ENCODE data around the gene HLA-DMB.
A peak's percentile ranks its signal among the peaks of the same experiment; 100 is the strongest.

HLA-DMB gene

GRCh38 chr6:32941214-32941768 lies 463 bp upstream of the HLA-DMB start:
- ATAC-seq: peak; percentile 8; the same call in 2 of the 3 replicates
- TF ChIP-seq ISL1 (CRISPR knock-in tag; IDR thresholded peaks at IDR 0.05): no peak

- TF ChIP-seq ZNF8 (CRISPR knock-in tag; IDR thresholded peaks at IDR 0.05) (no peak), BACH2 (CRISPR knock-in tag; IDR thresholded peaks at IDR 0.05; ENCODE audit: borderline replicate concordance) (no peak), ZNF70 (CRISPR knock-in tag; IDR thresholded peaks at IDR 0.05) (no peak), TOX (CRISPR knock-in tag; IDR thresholded peaks at IDR 0.05; ENCODE audit: borderline replicate concordance) (no peak), SNAI2 (CRISPR knock-in tag; IDR thresholded peaks at IDR 0.05) (no peak), POU6F1 (CRISPR knock-in tag; IDR thresholded peaks at IDR 0.05; ENCODE audit: borderline replicate concordance, low read depth) (no peak), TCF4 (CRISPR knock-in tag; IDR thresholded peaks at IDR 0.05; ENCODE audit: borderline replicate concordance) (no peak), RARB (CRISPR knock-in tag; IDR thresholded peaks at IDR 0.05) (no peak), ZNF565 (CRISPR knock-in tag; conservative IDR thresholded peaks at IDR 0.05; ENCODE audit: low read depth) (no peak), CSDC2 (CRISPR knock-in tag; IDR thresholded peaks at IDR 0.05) (no peak), ZC3H10 (CRISPR knock-in tag; IDR thresholded peaks at IDR 0.05) (no peak), ESRRG (CRISPR knock-in tag; IDR thresholded peaks at IDR 0.05) (no peak), ARNTL (CRISPR knock-in tag; IDR thresholded peaks at IDR 0.05; ENCODE audit: borderline replicate concordance, low read depth) (no peak), CREB5 (CRISPR knock-in tag; IDR thresholded peaks at IDR 0.05; ENCODE audit: low read depth) (no peak), ZFP3 (CRISPR knock-in tag; IDR thresholded peaks at IDR 0.05) (no peak), TSHZ2 (CRISPR knock-in tag; IDR thresholded peaks at IDR 0.05) (no peak), GLIS3 (CRISPR knock-in tag; IDR thresholded peaks at IDR 0.05) (no peak), PPARA (CRISPR knock-in tag; IDR thresholded peaks at IDR 0.05; ENCODE audit: borderline replicate concordance) (no peak)
- TF ChIP-seq, protein P1, sequence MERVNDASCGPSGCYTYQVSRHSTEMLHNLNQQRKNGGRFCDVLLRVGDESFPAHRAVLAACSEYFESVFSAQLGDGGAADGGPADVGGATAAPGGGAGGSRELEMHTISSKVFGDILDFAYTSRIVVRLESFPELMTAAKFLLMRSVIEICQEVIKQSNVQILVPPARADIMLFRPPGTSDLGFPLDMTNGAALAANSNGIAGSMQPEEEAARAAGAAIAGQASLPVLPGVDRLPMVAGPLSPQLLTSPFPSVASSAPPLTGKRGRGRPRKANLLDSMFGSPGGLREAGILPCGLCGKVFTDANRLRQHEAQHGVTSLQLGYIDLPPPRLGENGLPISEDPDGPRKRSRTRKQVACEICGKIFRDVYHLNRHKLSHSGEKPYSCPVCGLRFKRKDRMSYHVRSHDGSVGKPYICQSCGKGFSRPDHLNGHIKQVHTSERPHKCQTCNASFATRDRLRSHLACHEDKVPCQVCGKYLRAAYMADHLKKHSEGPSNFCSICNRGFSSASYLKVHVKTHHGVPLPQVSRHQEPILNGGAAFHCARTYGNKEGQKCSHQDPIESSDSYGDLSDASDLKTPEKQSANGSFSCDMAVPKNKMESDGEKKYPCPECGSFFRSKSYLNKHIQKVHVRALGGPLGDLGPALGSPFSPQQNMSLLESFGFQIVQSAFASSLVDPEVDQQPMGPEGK (CRISPR knock-in tag; IDR thresholded peaks at IDR 0.05; ENCODE audit: borderline replicate concordance): no peak
- TF ChIP-seq, protein P2, sequence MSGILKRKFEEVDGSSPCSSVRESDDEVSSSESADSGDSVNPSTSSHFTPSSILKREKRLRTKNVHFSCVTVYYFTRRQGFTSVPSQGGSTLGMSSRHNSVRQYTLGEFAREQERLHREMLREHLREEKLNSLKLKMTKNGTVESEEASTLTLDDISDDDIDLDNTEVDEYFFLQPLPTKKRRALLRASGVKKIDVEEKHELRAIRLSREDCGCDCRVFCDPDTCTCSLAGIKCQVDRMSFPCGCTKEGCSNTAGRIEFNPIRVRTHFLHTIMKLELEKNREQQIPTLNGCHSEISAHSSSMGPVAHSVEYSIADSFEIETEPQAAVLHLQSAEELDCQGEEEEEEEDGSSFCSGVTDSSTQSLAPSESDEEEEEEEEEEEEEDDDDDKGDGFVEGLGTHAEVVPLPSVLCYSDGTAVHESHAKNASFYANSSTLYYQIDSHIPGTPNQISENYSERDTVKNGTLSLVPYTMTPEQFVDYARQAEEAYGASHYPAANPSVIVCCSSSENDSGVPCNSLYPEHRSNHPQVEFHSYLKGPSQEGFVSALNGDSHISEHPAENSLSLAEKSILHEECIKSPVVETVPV (CRISPR knock-in tag; IDR thresholded peaks at IDR 0.05): no peak
- no peak for ATAC-seq
These were observed 2.3 kb downstream of the HLA-DMB start for GRCh38 chr6:32938494-32938893.

- ATAC-seq: no peak
- TF ChIP-seq RARB (CRISPR knock-in tag; IDR thresholded peaks at IDR 0.05) (no peak), CREB5 (CRISPR knock-in tag; IDR thresholded peaks at IDR 0.05; ENCODE audit: low read depth) (no peak), ARNTL (CRISPR knock-in tag; IDR thresholded peaks at IDR 0.05; ENCODE audit: borderline replicate concordance, low read depth) (no peak), PPARA (CRISPR knock-in tag; IDR thresholded peaks at IDR 0.05; ENCODE audit: borderline replicate concordance) (no peak), ZC3H10 (CRISPR knock-in tag; IDR thresholded peaks at IDR 0.05) (no peak), BACH2 (CRISPR knock-in tag; IDR thresholded peaks at IDR 0.05; ENCODE audit: borderline replicate concordance) (no peak), OSR1 (CRISPR knock-in tag; IDR thresholded peaks at IDR 0.05) (no peak), POU6F1 (CRISPR knock-in tag; IDR thresholded peaks at IDR 0.05; ENCODE audit: borderline replicate concordance, low read depth) (no peak), ZFP3 (CRISPR knock-in tag; IDR thresholded peaks at IDR 0.05) (no peak), CSDC2 (CRISPR knock-in tag; IDR thresholded peaks at IDR 0.05) (no peak), ZNF565 (CRISPR knock-in tag; conservative IDR thresholded peaks at IDR 0.05; ENCODE audit: low read depth) (no peak), ZNF70 (CRISPR knock-in tag; IDR thresholded peaks at IDR 0.05) (no peak)
These were observed 3.6 kb downstream of the HLA-DMB start for GRCh38 chr6:32937230-32937633.

Measured in SK-N-SH treated with all-trans-retinoic acid at 6 μM for 48 hours (cell line).